GM18519 (cell line): Measurements from ENCODE around the gene NOL3.

Experiments used
- ATAC-seq: cut with Tn5 transposase; IDR thresholded peaks from one replicate; pipeline ENCODE4 v1.9.1; 2021; ENCODE audit warnings: mild to moderate bottlenecking, moderate library complexity; ENCODE audit not compliant: unreplicated experiment, low FRiP score

NOL3 gene

GRCh38 chr16:67154578-67155294, 15.6 kb upstream of the NOL3 start:
- no peak for ATAC-seq

GRCh38 chr16:67155295-67156142, 14.8 kb upstream of the NOL3 start:
- no peak for ATAC-seq

- no peak for ATAC-seq
Observed at GRCh38 chr16:67156143-67156844, 14.0 kb upstream of the NOL3 start.

GRCh38 chr16:67157106-67157748, 13.1 kb upstream of the NOL3 start:
- ATAC-seq: no peak

- no peak for ATAC-seq
Observed at GRCh38 chr16:67157892-67158635, 12.3 kb upstream of the NOL3 start.

- ATAC-seq: no peak
Observed at GRCh38 chr16:67158637-67159600, 11.4 kb upstream of the NOL3 start.

GRCh38 chr16:67161595-67162058, 8.7 kb upstream of the NOL3 start:
- no peak for ATAC-seq

GRCh38 chr16:67162506-67163163, 7.7 kb upstream of the NOL3 start:
- ATAC-seq: no peak

- ATAC-seq: no peak
Observed at GRCh38 chr16:67163164-67163998, 7.0 kb upstream of the NOL3 start.

GRCh38 chr16:67163999-67164558, 6.3 kb upstream of the NOL3 start:
- ATAC-seq: no peak

- no peak for ATAC-seq
Observed at GRCh38 chr16:67164599-67165061, 5.7 kb upstream of the NOL3 start, which contains the start of gene HSF4. Gene HSF4 (plus strand): TSS chr16:67164745. CDS start chr16:67164812, 67 bp downstream.

- no peak for ATAC-seq
Observed at GRCh38 chr16:67165121-67166078, 4.9 kb upstream of the NOL3 start.

GRCh38 chr16:67166110-67166547, 4.2 kb upstream of the NOL3 start:
- ATAC-seq: no peak

- no peak for ATAC-seq
Observed at GRCh38 chr16:67166598-67167168, 3.7 kb upstream of the NOL3 start.

- no peak for ATAC-seq
Observed at GRCh38 chr16:67167588-67167987, 2.8 kb upstream of the NOL3 start.
